DOHH2 (cell line): ENCODE measurements around the gene SST.

Source experiments
- H3F3A ChIP-seq: fragments of 200-600 bp; sonication (generic), shearing (Covaris generic); 2 replicates; pipeline ENCODE4 v1.6.0; 2016; ENCODE audit warnings: antibody characterized with exemption, mild to moderate bottlenecking; ENCODE audit not compliant: control insufficient read depth, insufficient read depth
- H3K27ac ChIP-seq: fragments of 200-600 bp; sonication (generic); 2 replicates; pipeline ENCODE4 v1.5.1; 2014; ENCODE audit warnings: low read depth, mild to moderate bottlenecking, low read length, moderate library complexity
- H3K27me3 ChIP-seq: fragments of 200-600 bp; sonication (generic); 2 replicates; pipeline ENCODE4 v1.6.1; 2014; ENCODE audit warnings: mild to moderate bottlenecking, low read length, mixed read lengths; ENCODE audit not compliant: control insufficient read depth
- H3K36me3 ChIP-seq: fragments of 200-600 bp; sonication (generic); 2 replicates; pipeline ENCODE4 v1.6.1; 2014; ENCODE audit warnings: mild to moderate bottlenecking, low read length, moderate library complexity, mixed read lengths; ENCODE audit not compliant: control insufficient read depth
- H3K4me1 ChIP-seq: fragments of 200-600 bp; sonication (generic); 2 replicates; pipeline ENCODE4 v1.6.1; 2014; ENCODE audit warnings: mild to moderate bottlenecking, low read length, mixed read lengths; ENCODE audit not compliant: control insufficient read depth
- H3K4me2 ChIP-seq: fragments of 200-600 bp; sonication (generic); 2 replicates; pipeline ENCODE4 v1.6.0; 2014; ENCODE audit warnings: mild to moderate bottlenecking, low read length, moderate library complexity
- H3K4me3 ChIP-seq: fragments of 200-600 bp; sonication (generic); 2 replicates; pipeline ENCODE4 v1.5.1; 2014; ENCODE audit warnings: mild to moderate bottlenecking, low read length, mixed read lengths
- H3K79me2 ChIP-seq: fragments of 200-600 bp; sonication (generic); 2 replicates; pipeline ENCODE4 v1.6.1; 2014; ENCODE audit warnings: mild to moderate bottlenecking, low read length, mixed read lengths; ENCODE audit not compliant: control insufficient read depth
- H3K9me2 ChIP-seq: fragments of 200-600 bp; sonication (generic); replicated peaks from 2 replicates; pipeline ENCODE4 v1.6.1; 2014; ENCODE audit warnings: mild to moderate bottlenecking, low read length, mixed read lengths; ENCODE audit not compliant: control insufficient read depth
- H3K9me3 ChIP-seq: fragments of 200-600 bp; sonication (generic); 2 replicates; pipeline ENCODE4 v1.6.1; 2014; ENCODE audit warnings: antibody characterized with exemption, low read length, mixed read lengths; ENCODE audit not compliant: control insufficient read depth, insufficient read depth
- H4K20me1 ChIP-seq: fragments of 200-600 bp; sonication (generic); 2 replicates; pipeline ENCODE4 v1.6.0; 2014; ENCODE audit warnings: low read depth, mild to moderate bottlenecking, antibody characterized with exemption, low read length, moderate library complexity; ENCODE audit not compliant: control insufficient read depth, insufficient read depth
- CTCF ChIP-seq: fragments of 200-600 bp; sonication (generic); IDR thresholded peaks from one replicate; pipeline ENCODE4 v1.5.1; 2014; ENCODE audit warnings: antibody characterized with exemption, mild to moderate bottlenecking, low read depth, low read length; ENCODE audit not compliant: poor library complexity, severe bottlenecking
- EZH2phosphoT487 ChIP-seq: fragments of 200-600 bp; sonication (generic); IDR thresholded peaks from 2 replicates; pipeline ENCODE4 v1.6.1; 2017; ENCODE audit warnings: borderline replicate concordance, mild to moderate bottlenecking, antibody characterized with exemption, low read length, moderate library complexity, mixed read lengths

SST gene

GRCh38 chr3:187630404-187630803 lies 39.8 kb downstream of the SST start:
- H3K36me3 ChIP-seq, result no peaks in the 10 kb centered on the region
- no peak for TF ChIP-seq EZH2phosphoT487
- TF ChIP-seq CTCF, result no peak
- H3K27ac ChIP-seq, result no peak overlapping the region
- H3K9me3 ChIP-seq, result no peaks in the 10 kb centered on the region
- H3K79me2 ChIP-seq, result no peaks in the 10 kb centered on the region
- H3K4me1 ChIP-seq, result no peaks in the 10 kb centered on the region
- no peak overlapping the region for H3K4me2 ChIP-seq
- H3K27me3 ChIP-seq, result peaks cover 5% of the 10 kb centered on the region; the same call in 1 of the 2 replicates
- no peak overlapping the region for H3K4me3 ChIP-seq
- H4K20me1 ChIP-seq, result no peaks in the 10 kb centered on the region
- H3F3A ChIP-seq, result no peaks in the 10 kb centered on the region
- no peaks in the 10 kb centered on the region for H3K9me2 ChIP-seq

- Histone ChIP-seq H3K4me3 (no peak overlapping the region), H3K79me2 (no peaks in the 10 kb centered on the region), H3K4me2 (no peak overlapping the region), H3K36me3 (no peaks in the 10 kb centered on the region), H3K4me1 (no peaks in the 10 kb centered on the region), H3K9me3 (no peaks in the 10 kb centered on the region), H3K27me3 (peaks cover 8% of the 10 kb centered on the region; the same call in 1 of the 2 replicates), H3K9me2 (no peaks in the 10 kb centered on the region), H4K20me1 (no peaks in the 10 kb centered on the region), H3F3A (no peaks in the 10 kb centered on the region), H3K27ac (no peak overlapping the region)
- TF ChIP-seq EZH2phosphoT487 (no peak), CTCF (no peak)
Measured at GRCh38 chr3:187629711-187630110, 40.5 kb downstream of the SST start.

GRCh38 chr3:187628169-187628568 lies 42.0 kb downstream of the SST start:
- Histone ChIP-seq H3K9me2 (no peaks in the 10 kb centered on the region), H3K4me3 (no peak overlapping the region), H3K36me3 (no peaks in the 10 kb centered on the region), H3K79me2 (no peaks in the 10 kb centered on the region), H3K27me3 (peaks cover 21% of the 10 kb centered on the region), H3K9me3 (no peaks in the 10 kb centered on the region), H3F3A (no peaks in the 10 kb centered on the region), H3K4me2 (no peak overlapping the region), H3K4me1 (no peaks in the 10 kb centered on the region), H3K27ac (no peak overlapping the region), H4K20me1 (no peaks in the 10 kb centered on the region)
- no peak for TF ChIP-seq EZH2phosphoT487
- no peak for TF ChIP-seq CTCF

- no peak for TF ChIP-seq CTCF
- no peak for TF ChIP-seq EZH2phosphoT487
- H3K27me3 ChIP-seq, result peaks cover 18% of the 10 kb centered on the region
- no peaks in the 10 kb centered on the region for H3K79me2 ChIP-seq
Measured at GRCh38 chr3:187626581-187626980, 43.6 kb downstream of the SST start.

More at GRCh38 chr3:187626581-187626980, 43.6 kb downstream of the SST start:
- Histone ChIP-seq H3K9me3 (no peaks in the 10 kb centered on the region), H3F3A (no peaks in the 10 kb centered on the region), H3K4me2 (no peak overlapping the region), H3K36me3 (no peaks in the 10 kb centered on the region), H4K20me1 (no peaks in the 10 kb centered on the region), H3K9me2 (no peaks in the 10 kb centered on the region), H3K27ac (no peak overlapping the region), H3K4me3 (no peak overlapping the region), H3K4me1 (no peaks in the 10 kb centered on the region)
